Heart left ventricle (tissue), 13 donors: ENCODE results near the gene SLC25A13.

Source experiments
- CTCF ChIP-seq, 12 donors: fragments of 200-600 bp; sonication (generic) in 4 of 12; IDR thresholded peaks; one replicate each; pipeline versions ENCODE4 v1.5.0 to v1.8.0; 2018 to 2022; ENCODE audit warnings: antibody characterized with exemption in 12 of 12, mild to moderate bottlenecking in 5 of 12
- POLR2A ChIP-seq, 2 donors: fragments of 450-650 bp; IDR thresholded peaks; one replicate each; pipeline ENCODE4 v1.6.1; 2017; ENCODE audit warnings: antibody characterized with exemption in 2 of 2, mild to moderate bottlenecking in 2 of 2, moderate library complexity in 2 of 2
- donor health status: ischemic (EF 13 %, LVEDD 7.1; RV severe dilation, severe dysfunction).
- donor health status: DM: no; HTN: yes; CAD: no.
- donor health status: DM: no; HTN: no; CAD: no.
- donor health status: ischemic (EF 25% LVEDD 6.9; RV normal size, moderate dysfunction).
- donor health status: ischemic (EF 25% LVEDD 5.7; RV mildly dilated, moderate dysfunction).
- donor health status: ischemic (EF 35%, LVEDD 5.7; RV mildly dilated, moderate dysfunction).
- donor health status: nonischemic (EF 11% LVEDD 7.7; RV severe dilation, severe dysfunction).
- donor health status: DM: yes; HTN: yes; CAD: no.
- donor health status: PGD.
- donor health status: ischemic (EF 29% LVEDD 5.4; RV normal size, mild dysfunction).
- donor health status: nonischemic (EF 23%, LVEDD 6.1; RV moderate dilation, normal function).

GRCh38 chr7:96219378-96220130 is 102.3 kb downstream of the SLC25A13 start:
- no peak for TF ChIP-seq CTCF (IDR thresholded peaks at IDR 0.05)
- TF ChIP-seq POLR2A (IDR thresholded peaks at IDR 0.05), result no peak
